A375 (cell line): Measurements from ENCODE around the gene IP6K2. TPM values are rescaled to one million over a fixed set of nuclear protein-coding genes. Genes with fewer than 3 reads are reported as not detected.

Source experiments
- small RNA-seq: library from RNA; depleted of rRNA; stranded (forward); fragments of <200 nt; gene quantifications from one replicate; pipeline ENCODE3, GENCODE V24; 2014
- total RNA-seq: library from RNA; depleted of rRNA; stranded (reverse); fragments of >200 nt; shearing (Covaris generic); gene quantifications from 2 replicates; pipeline ENCODE4 v1.2.3, GENCODE V29; 2014; rRNA removed

The IP6K2 gene, protein sequence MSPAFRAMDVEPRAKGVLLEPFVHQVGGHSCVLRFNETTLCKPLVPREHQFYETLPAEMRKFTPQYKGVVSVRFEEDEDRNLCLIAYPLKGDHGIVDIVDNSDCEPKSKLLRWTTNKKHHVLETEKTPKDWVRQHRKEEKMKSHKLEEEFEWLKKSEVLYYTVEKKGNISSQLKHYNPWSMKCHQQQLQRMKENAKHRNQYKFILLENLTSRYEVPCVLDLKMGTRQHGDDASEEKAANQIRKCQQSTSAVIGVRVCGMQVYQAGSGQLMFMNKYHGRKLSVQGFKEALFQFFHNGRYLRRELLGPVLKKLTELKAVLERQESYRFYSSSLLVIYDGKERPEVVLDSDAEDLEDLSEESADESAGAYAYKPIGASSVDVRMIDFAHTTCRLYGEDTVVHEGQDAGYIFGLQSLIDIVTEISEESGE
- 59.2 and 60.7 TPM in 2 replicates for total RNA-seq

GRCh38 chr3:48716982-48717746 lies at the start of gene IP6K2:
Gene IP6K2 (minus strand): TSS chr3:48717221. CDS start chr3:48695291, 21,930 bp downstream.

GRCh38 chr3:48685603-48686511 lies 31.2 kb downstream of the IP6K2 start, which contains the start of gene NCKIPSD:
Gene NCKIPSD (minus strand): TSS chr3:48685915. CDS start chr3:48685807, 108 bp downstream.

DNA sequence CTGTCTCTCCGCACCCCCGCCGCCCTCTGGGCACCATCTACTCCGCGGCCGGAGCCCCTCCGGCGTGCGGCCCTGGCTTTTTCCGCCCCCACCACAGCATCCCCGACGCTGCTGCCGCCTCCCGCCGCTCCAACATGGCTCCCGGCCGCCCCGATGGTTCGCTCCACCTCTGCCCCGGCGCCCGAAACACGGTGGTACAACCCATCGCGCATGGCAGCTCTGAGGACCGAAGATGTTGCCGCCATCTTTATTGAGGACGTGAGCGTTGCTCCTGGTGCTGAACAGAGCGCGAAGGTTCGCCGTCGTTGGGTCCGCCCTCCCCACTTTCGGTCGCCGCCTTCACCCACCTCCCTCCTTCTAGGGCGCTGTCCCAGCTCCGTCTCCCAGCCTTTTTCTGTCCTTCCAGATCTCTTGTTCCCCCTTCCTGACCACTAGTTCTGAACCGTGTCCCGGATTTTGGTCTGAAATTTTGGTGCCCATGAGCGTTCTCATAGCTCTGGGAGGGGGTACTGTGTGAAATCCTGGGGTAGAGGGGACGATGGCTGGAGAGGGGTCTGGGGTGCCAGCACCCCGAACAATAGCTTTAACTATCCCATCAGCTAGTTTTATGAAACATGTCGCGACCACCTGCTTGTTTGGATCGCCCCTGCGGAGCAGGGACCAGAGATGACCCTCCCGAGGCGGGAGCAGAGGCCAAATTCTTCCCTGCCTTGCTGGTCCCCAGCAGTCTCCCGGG lies 54.1 kb downstream of the IP6K2 start, which contains the start of gene CELSR3:
Gene CELSR3 (minus strand): TSS at position 134 of the 736 bp plus-strand sequence. CDS start 252 bp downstream, outside the sequence.

Small RNA genes within 50 kb of the gene (small RNA-seq; reads per million reads assigned to genes)
- not detected for gene AC141002.1

Other genes with a start within 250 kb of the IP6K2 start
- gene SHISA5, start 213.0 kb downstream of the IP6K2 start, total RNA-seq = 107 and 119 TPM in 2 replicates
- 57.7 and 76.4 TPM in 2 replicates for gene PFKFB4, start 160.4 kb downstream of the IP6K2 start, total RNA-seq
- gene UCN2, start 153.4 kb downstream of the IP6K2 start, total RNA-seq = 17.5 and 30.5 TPM in 2 replicates
- 14.6 and 21.1 TPM in 2 replicates for gene COL7A1, start 121.9 kb downstream of the IP6K2 start, total RNA-seq
- 264 and 282 TPM in 2 replicates for gene UQCRC1, start 107.6 kb downstream of the IP6K2 start, total RNA-seq
- not detected in 2 replicates for gene TMEM89, start 95.5 kb downstream of the IP6K2 start, total RNA-seq
- 22.7 and 23.9 TPM in 2 replicates for gene SLC26A6, start 81.8 kb downstream of the IP6K2 start, total RNA-seq
- gene CELSR3, start 54.3 kb downstream of the IP6K2 start, total RNA-seq = 7.3 and 7.9 TPM in 2 replicates
- gene NCKIPSD, start 31.3 kb downstream of the IP6K2 start, total RNA-seq = 28.9 and 42.3 TPM in 2 replicates
- 37.3 and 43.5 TPM in 2 replicates for gene PRKAR2A, start 130.7 kb upstream of the IP6K2 start, total RNA-seq
- 14.3 and 19.3 TPM in 2 replicates for gene SLC25A20, start 181.7 kb upstream of the IP6K2 start, total RNA-seq
- gene ARIH2, start 201.6 kb upstream of the IP6K2 start, total RNA-seq = 180 and 214 TPM in 2 replicates